Mesenteric fat pad (tissue), 1 donor: ENCODE data around the gene SURF1. TPM values are rescaled to one million over a fixed set of nuclear protein-coding genes. Genes with fewer than 3 reads are reported as not detected.
A peak's percentile ranks its signal among the peaks of the same experiment; 100 is the strongest.
"Not testable (repeated sequence)": the region's sequence is repeated elsewhere in the genome, so short reads cannot be mapped to it uniquely, and the experiment has no call there.

Experiments
- DNase-seq: peaks from one replicate; pipeline ENCODE4 v3.0.0-alpha.2; 2020; ENCODE audit warnings: low spot score
- total RNA-seq: library from RNA; stranded (reverse); fragmentation: NEBNext Ultra II Directional; extraction: Animal tissue kit (Norgen Biotek cat#: 25700); gene quantifications from one replicate; pipeline ENCODE4 v1.2.1, GENCODE V29; 2021
- donor health status: DM: yes; HTN: yes; CAD: no.

SURF1 gene
- total RNA-seq, 1 donor from 2014 or later = 30.8 TPM

DNA sequence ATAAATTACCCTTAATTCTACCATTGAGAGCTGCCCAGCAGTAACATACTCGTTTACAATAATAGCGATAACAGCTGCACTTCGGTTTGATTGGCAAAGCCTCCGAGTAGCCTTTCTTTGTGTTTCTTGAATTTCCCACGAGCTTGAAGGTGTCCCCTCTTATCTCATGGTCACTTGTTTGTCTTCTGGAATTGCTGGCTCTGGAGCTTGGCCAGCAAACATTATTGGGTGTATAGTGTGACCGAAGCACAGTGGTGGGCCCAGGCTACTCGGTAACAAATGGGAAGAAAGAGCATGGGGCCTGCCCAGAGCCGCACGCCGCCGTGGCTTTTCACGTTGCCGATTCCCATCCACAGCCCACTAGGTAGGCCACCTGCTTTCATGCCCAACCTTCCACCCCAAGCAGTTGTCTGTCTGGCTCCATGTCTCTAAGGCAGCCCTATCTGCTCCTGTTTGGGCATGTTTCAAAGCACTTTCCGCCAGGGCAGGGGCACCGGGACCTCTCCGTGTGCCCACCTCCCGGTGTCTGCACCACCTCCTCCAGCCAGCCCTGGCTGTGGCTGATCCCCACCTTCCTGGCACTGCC is 28.5 kb upstream of the SURF1 start:
- DNase-seq = no peak

DNA sequence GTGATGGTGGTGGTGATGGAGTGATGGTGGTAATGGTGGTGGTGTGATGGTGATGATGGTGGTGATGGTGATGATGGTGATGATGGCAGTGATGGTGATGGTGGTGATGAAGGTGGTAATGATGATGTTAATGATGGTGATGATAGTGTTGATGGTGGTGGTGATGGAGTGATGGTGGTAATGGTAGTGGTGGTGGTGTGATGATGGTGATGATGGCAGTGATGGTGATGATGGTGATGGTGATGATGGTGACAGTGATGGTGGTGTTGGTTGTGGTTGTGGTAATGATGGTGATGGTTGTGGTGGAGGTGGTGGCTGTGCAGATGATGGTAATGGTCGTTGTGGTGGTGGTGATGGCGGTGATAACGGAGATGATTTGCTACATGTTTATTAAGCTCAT is 27.2 kb upstream of the SURF1 start:
- DNase-seq = no peak

DNA sequence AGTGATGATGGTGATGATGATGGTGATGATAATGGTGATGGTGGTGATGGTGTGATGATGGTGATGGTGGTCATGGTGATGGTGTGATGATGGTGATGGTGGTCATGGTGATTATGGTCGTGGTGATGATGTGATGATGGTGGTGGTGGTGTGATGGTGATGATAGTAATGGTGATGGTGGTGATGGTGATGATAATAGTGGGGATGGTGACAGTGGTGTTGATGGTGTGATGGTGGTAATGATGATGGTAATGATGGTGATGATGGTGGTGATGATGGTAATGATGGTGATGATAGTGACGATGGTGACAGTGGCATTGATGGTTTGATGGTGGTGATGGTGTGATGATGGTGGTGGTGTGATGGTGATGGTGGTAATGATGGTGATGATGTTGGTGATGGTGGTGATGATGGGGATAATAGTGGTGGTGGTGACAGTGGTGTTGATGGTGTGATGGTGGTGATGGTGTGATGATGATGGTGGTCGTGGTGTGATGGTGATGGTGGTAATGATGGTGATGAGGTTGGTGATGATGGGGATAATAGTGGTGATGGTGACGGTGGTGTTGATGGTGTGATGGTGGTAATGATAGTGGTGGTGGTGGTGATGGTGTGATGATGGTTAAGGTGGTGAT is 26.3 kb upstream of the SURF1 start:
- no peak for DNase-seq

DNA sequence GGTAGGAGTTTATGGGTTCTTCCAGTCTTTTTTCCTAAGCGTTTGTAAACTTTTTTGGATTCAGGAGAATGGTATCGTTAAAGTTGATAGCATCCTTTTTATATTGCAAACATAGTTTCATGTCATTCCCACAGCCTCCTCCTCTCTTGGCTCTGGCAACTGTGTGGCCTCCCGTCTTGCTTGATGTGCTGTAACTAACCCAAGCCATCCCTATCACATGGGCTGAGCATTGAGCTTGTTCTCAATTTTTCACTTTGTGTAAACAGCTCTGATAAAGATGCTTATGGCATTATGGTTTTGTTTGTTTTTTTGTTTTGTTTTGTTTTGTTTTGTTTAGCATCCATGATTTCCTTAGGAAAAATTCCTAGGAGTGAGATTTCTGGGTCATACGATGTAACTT is 24.4 kb upstream of the SURF1 start:
- DNase-seq = no peak

DNA sequence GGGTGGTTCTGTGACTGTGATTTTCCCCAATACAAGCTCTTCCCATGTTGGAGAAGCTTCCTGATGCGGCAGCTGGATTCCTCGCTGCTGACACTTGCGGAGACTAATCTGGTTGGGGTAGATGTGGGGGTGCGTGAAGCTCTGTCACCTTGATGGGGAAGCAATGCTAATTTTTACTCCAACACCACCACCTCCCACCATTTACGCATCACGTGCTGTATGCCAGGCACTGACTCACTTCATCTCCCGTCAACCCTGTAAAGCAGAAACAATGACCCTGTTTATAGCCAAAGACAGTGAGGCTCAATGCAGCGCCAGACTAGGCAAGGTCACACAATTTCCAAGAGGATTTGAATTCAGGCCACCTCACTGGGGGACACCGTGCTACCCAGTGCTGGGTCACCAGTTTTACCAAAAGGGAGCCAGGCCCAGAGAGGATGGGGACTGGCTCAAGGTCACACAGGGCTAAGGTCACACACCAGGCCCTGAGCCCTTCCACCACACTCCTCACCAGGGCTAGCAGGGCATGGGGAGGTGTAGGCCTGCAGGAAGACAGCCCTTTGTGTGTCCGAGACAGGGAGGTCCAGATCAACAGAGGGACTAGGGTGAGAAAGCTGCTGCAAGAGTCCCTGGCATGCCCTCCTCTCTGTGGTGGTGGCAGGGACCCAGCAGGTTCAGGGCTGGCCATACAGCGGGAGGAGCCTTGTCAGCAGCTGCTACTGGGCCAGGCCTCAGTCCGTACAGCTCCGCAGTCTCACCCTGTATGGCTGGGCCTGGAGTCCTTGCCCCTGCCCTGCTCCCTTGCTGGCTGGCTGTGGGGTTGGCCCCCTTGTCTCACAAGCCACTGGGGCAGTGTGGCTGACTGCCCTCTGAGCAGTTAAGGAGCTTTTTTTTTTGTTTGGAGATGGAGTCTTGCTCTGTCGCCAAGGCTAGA is 23.1 kb upstream of the SURF1 start:
- DNase-seq = no peak

DNA sequence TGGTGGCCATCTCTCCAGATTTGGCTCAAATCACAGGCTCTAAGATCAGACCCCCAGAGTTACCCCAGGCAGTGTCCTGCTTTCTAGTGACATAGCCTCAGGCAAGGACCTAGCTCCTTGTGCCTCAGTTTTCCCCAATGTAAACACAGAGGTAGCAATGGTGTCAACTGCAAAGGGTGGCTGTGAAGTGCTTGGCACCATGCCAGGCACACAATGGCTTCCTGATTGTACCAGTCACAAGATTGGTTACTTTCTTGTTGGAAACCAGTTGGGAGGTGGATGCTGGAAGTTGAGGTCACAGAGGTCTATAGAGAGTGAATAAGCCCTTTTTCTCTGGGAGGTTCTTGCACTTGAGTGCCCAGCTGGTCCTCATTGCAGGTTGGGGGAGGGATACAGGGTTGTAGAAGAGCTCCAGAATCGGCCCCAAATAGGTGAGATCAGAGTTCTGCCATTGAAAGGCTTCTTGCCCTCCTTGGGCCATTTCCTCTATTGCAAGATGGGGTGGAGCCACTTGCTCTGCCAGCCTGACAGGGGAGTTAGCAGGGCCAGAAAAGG is 22.2 kb upstream of the SURF1 start:
- no peak for DNase-seq

DNA sequence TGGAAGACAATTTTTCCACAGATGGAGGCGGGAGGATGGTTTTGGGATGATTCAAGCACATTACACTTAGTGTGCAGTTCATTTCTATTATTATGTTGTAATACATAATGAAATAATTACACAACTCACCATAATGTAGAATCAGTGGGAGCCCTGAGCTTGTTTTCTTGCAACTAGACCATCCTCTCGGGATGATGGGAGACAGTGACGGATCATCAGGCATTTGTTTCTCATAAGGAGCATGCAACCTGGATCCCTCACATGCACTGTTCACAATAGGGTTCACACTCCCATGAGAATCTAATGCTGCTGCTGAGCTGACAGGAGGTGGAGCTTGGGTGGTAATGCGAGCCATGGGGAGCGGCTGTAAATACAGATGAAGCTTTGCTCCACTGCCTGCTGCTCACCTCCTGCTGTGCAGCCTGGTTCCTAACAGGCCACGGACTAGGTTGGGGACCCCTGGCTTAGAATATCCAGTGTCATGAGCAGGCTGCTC is 21.5 kb upstream of the SURF1 start:
- no peak for DNase-seq

DNA sequence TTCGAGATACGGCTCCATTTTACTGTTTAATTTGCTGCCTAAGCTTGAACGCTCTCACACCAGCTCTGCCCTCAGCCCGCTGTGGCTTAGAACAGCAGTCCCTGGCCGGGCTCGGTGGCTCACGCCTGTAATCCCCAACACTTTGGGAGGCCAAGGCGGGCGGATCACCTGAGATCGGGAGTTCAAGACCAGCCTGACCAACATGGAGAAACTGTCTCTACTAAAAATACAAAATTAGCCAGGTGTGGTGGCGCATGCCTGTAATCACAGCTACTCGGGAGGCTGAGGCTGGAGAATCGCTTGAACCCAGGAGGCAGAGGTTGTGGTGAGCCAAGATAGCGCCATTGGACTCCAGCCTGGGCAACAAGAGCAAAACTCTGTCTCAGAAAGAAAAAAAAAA is 21.0 kb upstream of the SURF1 start:
- DNase-seq = not testable (repeated sequence)

DNA sequence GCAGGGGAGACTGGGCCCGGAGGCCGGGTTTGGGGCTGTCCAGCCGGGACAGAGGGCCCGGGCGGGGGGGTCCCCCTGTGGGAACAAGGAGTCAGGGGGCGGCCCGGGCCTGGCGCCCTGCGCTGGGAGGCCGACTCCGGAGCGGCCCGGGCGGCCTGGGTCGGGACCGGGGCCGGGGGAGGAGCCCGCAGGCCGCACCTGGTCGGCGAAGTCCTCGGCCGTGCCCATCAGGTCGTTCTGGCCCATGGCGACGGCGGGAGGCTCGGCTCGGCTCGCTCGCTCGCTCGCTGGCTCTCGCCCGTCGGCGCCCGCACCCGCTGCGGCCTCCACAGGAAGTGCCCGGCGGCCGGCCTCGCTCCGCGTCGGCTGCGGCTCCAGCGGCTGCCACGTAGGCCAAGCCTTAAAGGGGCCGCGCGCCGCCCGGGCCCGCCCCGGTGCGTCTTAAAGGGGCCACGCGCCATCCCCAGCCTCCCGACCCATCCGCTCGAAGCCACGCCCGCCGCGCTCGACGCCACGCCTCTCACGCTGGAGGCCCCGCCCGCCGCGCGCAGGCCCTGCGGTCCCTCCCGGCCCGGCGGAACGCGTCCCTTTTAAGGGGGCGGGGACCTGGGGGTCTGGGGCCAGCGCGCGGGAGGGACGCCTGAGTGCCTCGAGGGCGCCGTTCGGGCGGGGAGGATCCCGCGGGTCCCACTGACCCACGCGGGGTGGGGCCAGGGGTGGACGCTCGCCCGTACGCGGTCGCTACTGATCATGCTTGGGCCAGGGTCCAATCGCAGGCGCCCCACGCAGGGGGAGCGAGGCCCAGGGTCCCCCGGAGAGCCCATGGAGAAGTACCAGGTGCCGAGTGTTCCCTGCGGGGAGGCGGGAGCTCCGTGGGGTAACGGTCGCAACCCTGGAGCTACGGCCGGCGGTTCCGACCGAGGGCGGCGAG is 19.7 kb upstream of the SURF1 start, which contains the start of the genes STKLD1 and SURF4:
TSS of gene STKLD1 (plus strand) at position 643 of the 931 bp plus-strand sequence. CDS start at position 751, 108 bp downstream.
TSS of gene SURF4 (minus strand) at position 337 of the 931 bp plus-strand sequence. CDS start at position 246, 91 bp downstream.
- peak; percentile 99 for DNase-seq

DNA sequence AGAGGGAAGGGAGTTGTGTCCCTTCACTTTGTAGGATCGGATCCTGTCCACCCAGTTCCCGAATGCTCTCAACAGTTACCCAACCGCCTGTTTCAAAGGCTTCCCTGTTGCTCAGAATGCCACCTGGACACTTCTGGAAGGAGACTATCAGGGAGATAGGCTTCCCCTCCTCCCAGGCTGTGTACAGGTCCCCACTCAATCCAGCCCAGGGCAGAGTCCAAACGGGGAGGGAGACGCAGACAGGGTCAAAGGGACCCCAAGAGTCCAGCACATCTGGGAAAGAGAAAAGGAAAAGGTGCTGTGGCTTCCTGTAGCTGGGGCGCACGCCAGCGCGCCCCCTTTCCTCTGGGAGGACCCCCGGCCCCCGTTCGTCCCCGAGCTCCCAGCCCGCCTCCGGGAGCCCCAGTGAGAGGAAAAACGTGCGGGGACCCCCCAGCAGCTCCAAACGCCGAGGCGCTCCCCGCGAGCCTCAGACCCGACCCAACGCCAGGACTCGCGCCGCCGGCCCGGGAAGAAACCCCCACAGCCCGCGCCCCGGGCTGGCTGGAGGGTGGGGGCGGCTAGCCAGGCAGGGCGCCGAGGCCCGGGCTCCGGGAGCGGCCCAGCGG is 18.9 kb upstream of the SURF1 start:
- no peak for DNase-seq

DNA sequence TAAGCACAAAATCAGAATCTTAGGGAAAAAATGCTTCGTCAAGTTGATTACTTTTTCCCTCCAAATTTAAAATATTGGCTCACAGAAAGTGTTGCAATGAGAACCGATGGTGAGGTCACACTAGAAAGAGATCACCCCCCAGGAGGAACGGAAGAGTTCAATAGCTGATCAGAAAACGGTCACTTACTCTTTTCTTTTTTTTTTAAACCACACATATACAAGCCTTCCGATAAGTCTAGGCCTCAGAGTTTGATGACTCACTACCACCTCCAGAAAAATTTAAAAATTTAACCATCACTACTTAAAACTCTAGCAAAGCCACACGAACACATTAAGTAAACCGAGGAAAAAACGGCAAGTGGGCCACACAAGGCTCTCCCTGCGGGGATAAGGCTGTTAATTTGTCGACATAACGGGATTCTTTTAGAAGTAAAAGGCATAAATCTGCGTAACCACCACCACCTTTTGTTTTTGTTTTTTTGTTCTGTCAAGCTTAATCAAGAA is 18.4 kb upstream of the SURF1 start:
- DNase-seq = no peak

DNA sequence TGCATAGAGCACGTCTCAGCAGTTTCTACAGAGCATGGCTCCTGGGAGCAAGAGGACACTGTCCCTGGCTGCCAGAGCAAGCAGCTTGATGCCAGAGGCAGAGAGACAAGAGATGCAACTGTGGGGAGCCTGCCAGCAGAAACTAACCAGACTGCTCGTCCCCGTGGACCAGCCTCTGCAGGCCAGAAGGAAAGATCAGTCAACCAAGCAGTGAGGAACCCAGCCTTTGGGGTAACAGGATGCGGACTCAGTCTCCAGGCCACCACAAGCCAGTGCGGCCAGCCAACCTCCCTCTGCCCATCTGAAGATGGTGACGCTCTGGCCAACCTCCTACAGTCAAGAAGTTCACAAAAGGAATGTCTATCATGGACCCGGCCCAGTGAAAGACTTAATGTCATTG is 15.9 kb upstream of the SURF1 start:
- DNase-seq = no peak

DNA sequence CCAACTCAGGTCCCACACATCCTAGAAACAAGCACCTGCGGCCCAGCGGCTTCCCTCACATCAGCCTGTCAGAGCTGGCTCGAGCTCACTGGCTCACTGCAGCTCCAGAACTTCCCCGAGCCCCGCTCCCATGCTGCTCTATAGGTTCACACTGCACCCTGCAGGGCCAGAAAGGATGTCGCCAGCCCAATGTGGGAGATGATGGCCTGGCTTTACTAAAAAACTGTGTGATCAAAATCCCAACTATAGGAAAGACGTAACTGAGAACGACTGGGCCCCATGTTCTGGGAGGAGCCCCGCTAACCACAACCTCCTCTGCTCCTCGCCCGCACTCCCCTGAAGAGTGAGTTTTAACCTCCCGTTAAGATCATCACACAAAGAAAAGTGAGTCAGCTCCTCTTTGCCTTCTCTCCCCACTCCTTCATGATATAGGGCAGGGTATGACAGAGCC is 15.0 kb upstream of the SURF1 start:
- no peak for DNase-seq

DNA sequence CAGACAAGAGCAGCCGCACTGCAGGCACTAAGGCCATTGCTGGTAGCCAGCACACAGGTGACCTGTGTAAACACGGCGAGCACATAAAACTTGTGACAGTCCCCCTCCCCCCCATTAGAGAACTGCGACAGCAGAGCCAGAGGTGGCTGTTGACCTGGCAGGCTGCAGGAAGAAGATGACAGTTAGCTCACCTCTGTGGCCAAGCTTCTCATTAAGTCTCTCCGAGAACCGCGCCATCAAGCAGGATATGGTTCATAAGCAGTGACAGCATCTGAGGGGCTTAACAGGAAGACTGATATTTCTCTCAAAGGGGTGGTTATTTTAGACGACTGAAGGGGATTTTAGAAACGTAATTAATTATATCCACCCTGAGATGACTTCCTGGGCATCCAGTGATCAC is 14.4 kb upstream of the SURF1 start:
- DNase-seq = no peak

DNA sequence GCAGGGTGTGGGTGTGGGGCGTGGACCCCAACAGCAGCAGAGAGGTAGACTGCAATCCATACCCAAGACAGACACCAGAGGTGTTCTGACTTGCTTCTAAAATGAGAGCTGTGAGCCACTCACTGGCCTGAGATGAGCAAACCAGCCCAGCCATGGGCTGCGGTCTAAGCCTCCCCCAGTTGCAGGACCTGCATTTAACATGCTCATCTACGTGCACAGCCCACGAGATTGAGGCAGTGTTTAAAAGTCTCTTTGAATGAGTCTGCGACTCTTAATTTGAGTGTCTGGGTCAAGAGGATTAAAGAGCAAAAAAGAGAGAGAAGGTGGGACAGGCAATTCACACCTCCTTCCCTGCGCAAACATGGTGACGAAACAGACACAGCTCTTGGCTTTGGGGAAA is 13.6 kb upstream of the SURF1 start:
- no peak for DNase-seq

DNA sequence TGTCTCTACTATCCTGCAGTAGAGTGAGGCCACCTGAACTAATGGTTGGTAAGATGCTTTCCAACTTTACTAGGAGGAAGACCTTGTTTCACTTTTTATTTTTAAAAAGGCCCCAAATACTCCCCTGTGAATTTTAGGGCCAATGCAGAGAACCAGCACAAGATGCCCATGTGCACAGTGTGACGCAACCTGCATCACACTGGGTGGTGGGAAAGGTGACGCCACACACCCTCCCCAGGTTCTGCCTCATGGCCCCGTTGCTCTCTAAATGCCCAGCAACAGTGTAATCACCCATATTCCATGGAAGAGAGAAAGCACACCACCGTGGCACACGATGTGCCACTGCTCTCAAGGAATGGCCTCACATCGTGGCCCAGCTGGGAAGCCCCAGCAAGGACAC is 13.1 kb upstream of the SURF1 start:
- no peak for DNase-seq

DNA sequence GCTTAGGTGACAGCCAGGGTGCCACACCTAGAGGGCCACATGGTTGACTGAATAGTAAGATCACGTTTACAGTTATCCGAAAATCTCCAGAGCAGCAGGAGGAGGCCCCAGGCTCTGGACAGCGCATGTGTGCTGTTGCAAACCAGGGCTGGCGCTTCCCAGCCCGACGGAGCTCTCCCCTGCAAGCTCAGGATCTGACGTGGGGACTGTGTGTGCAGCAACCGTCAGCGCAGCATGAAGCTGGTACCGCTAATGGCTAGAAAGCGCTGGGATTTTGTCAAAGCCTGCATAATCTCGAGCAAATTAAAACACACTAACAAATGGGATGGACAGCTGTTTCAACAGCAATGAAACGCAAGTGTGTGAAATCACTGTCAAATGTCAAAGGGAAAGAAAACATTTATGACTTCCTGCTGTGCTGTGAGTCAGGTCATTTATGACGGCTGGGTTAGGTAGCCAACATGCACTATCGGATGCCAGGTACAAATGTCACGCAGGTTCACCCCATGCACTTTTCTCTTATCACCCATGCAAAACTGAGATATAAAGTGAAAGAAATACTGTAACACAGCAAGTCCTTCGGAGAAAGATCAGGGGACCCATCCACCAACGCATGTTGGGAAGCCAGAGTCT is 12.1 kb upstream of the SURF1 start:
- DNase-seq = no peak

DNA sequence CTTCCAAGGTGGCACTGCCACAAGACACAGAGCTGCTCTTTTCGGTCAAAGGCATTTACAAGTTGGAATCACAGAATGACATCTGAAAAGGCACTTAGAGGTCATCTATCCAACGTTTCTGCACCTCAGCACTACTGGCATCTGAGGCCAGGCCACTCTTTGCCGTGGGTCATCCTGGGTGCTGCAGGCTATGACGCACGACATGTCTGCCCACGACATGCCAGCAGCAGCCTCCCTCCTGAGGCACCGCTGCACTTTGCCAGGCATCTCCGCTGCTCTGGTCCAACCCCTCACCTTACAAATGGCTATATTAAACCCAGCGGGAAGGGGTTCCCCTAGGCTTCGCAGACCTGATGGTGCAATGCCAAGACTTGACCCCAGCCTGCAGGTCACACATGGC is 11.5 kb upstream of the SURF1 start:
- no peak for DNase-seq

DNA sequence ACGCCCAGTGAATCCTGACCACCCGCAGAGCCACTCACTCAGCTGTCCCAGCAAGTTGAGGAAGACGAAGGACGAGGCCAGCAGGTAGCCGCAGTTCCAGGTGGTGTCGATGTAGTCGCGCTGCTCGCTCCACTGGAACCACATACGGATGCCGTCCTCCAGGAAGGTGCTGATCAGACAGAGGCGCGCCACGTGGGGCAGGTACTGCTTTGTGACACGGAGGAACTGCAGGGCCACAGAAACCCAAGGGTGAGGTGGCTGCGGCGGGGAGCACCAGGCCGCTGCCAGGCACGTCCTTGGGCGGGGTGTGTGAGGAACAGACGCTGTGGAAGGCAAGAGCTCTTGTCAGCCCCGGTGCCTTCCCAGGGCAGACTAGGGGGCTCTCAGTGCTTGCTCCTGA is 10.9 kb upstream of the SURF1 start:
- peak; percentile 81 for DNase-seq
